Bronchial epithelial cell (primary cell): ENCODE measurements around the gene DPH7. TPM values are rescaled to one million over a fixed set of nuclear protein-coding genes. Genes with fewer than 3 reads are reported as not detected.
A peak's percentile ranks its signal among the peaks of the same experiment; 100 is the strongest.
"Not testable (repeated sequence)": the region's sequence is repeated elsewhere in the genome, so short reads cannot be mapped to it uniquely, and the experiment has no call there.

Experiments used
- DNase-seq: peaks from one replicate; pipeline ENCODE4 v3.0.0-alpha.2; 2010; ENCODE audit warnings: low read depth
- FAIRE-seq: peaks from 2 replicates; lab custom pipeline; 2011; peaks lifted over from hg19 to GRCh38; lab: Jason Lieb, UNC
- H3K27me3 ChIP-seq: 2 replicates; pipeline ENCODE4 v1.5.1; 2011; ENCODE audit warnings: low read length; ENCODE audit not compliant: control insufficient read depth, insufficient read depth
- H3K36me3 ChIP-seq: 2 replicates; pipeline ENCODE4 v1.5.1; 2011; ENCODE audit warnings: low read length; ENCODE audit not compliant: control insufficient read depth, insufficient read depth
- H3K4me3 ChIP-seq: 2 replicates; pipeline ENCODE4 v1.5.1; 2011; ENCODE audit warnings: mild to moderate bottlenecking, low read depth, low read length, control low read depth
- CTCF ChIP-seq: IDR thresholded peaks from 2 replicates; pipeline ENCODE4 v1.5.1; 2011; ENCODE audit warnings: mild to moderate bottlenecking, moderate library complexity, low read length, control low read depth, inconsistent platforms; ENCODE audit not compliant: insufficient read depth, severe bottlenecking
- total RNA-seq: library from RNA; depleted of rRNA; stranded (reverse); fragments of >200 nt; gene quantifications from 2 replicates; pipeline ENCODE4 v1.2.1, GENCODE V29; 2014

The DPH7 gene
- total RNA-seq, 1 donor from 2014 or later: 33.7 TPM

GRCh38 chr9:137574192-137574591 lies 4.5 kb downstream of the DPH7 start:
- TF ChIP-seq CTCF: no peak
- Histone ChIP-seq H3K4me3 (no peak overlapping the region), H3K27me3 (no peaks in the 10 kb centered on the region), H3K36me3 (peaks cover 29% of the 10 kb centered on the region)
- DNase-seq: no peak
- FAIRE-seq: no peak

DNA sequence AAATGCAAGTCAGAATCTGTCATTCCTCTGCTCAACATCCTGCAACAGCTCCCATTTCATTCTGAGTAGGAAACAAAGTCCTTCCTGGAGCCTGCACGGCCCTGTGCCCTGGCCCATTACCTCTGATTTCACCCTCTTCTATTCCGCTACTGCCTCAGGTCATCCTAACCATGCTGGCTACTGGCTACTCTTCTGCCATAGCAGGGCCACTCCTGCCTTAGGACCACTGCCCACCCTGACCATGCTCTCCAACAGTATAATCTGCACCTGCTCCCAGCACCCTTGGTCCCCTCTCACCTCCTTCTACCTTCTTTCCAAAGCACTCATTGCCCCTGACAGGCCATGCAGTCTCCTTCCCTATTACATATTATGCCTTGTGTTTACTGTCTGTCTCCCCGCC lies 8.2 kb downstream of the DPH7 start:
- TF ChIP-seq CTCF: no peak
- no peaks in the 10 kb centered on the region for H3K27me3 ChIP-seq
- H3K36me3 ChIP-seq: peaks cover 23% of the 10 kb centered on the region
- no peak for DNase-seq
- H3K4me3 ChIP-seq: no peak overlapping the region
- no peak for FAIRE-seq

DNA sequence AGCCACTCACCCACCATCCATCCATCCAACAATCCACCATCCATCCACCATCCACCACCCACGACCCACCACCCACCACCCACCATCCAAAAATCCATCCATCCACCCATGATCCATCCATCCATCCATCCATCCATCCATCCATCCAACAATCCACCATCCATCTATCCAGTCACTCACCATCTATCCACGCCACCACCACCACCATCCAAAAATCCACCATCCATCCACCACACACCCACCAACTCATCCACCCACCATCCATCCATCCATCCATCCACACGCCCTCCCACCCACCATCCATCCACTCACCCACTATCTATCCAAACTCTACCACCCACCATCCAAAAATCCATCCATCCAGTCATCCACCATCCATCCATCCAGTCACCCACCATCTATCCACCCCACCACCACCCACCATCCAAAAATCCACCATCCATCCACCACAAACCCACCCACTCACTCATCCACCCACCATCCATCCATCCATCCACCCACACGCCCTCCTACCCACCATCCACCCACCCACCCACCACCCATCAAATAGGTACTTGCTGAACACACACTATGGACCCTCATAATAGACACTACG lies 9.0 kb downstream of the DPH7 start:
- H3K4me3 ChIP-seq: no peak overlapping the region
- DNase-seq: no peak
- no peak for TF ChIP-seq CTCF
- H3K36me3 ChIP-seq: peaks cover 16% of the 10 kb centered on the region
- FAIRE-seq: no peak
- H3K27me3 ChIP-seq: no peaks in the 10 kb centered on the region

DNA sequence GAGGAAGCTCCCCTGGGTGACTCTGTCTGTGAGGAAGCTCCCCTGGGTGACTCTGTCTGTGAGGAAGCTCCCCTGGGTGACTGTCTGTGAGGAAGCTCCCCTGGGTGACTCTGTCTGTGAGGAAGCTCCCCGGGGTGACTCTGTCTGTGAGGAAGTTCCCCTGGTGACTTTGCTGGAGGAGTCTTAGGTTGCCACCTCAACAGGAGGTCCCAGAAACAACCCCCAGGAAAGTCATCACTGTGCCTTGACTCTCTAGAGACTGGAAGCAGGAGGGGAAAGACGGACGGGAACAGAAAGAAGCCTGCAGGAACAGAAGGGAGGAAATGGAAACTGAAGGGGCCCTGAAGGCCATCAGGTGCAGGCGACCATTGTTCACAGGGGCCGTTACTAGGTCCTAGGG lies 10.3 kb downstream of the DPH7 start:
- H3K27me3 ChIP-seq, H3K4me3 ChIP-seq, DNase-seq, FAIRE-seq: not testable (repeated sequence)
- H3K36me3 ChIP-seq: peaks cover 17% of the 10 kb centered on the region

DNA sequence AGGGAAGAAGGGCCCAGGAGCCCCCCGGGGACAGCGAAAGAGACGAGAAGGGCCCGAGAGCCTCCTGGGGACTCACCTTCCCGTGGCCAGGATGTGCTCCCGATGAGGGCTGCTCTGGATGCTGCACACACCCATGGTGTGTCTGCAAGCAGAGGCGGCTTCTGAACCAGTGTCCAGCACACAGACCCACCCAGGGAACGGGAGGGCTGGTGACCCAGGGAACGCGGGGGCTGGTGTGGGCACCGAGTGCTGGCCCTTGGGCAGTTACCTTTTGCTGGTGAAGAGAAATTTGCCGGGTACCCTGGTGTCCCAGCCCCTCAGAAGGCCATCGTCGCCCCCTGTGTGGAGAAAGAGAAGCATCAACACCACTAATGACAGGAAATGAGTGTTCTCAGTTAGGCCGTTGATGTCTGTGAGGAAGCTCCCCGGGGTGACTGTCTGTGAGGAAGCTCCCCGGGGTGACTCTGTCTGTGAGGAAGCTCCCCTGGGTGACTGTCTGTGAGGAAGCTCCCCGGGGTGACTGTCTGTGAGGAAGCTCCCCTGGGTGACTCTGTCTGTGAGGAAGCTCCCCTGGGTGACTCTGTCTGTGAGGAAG lies 13.8 kb downstream of the DPH7 start:
- FAIRE-seq (no peak), DNase-seq (no peak)
- peaks cover 17% of the 10 kb centered on the region for H3K36me3 ChIP-seq
- no peaks in the 10 kb centered on the region for H3K27me3 ChIP-seq
- no peak overlapping the region for H3K4me3 ChIP-seq
- no peak for TF ChIP-seq CTCF

DNA sequence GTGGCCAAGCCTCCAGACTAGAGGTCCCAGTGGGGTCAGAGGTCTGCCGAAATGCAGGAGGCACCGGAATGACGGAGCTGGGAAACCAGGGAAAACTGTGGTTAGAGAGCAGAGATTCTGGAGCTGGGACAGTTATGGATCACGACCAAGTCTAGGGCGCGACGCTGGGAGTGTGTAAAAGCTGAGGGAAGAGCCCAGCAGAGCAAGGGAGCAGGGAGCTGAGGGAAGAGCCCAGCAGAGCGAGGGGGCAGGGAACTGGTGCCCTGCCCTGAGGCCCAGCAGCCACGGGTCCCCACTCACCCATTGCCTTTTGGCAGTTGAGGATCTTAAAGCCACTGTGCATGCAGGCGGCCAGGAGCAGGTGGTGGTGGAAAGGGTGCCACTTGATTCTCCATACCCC lies 14.6 kb downstream of the DPH7 start:
- no peak overlapping the region for H3K4me3 ChIP-seq
- TF ChIP-seq CTCF: no peak
- no peaks in the 10 kb centered on the region for H3K27me3 ChIP-seq
- FAIRE-seq: peak; percentile 28
- no peak for DNase-seq
- peaks cover 17% of the 10 kb centered on the region for H3K36me3 ChIP-seq
